Neuron (in vitro differentiated cells): ENCODE results near the gene WDR46.

Source experiments
- H2AFZ ChIP-seq: one replicate; pipeline ENCODE4 v1.6.1; 2013; ENCODE audit warnings: low read depth, mild to moderate bottlenecking, inconsistent platforms, low read length, moderate library complexity
- H3K27me3 ChIP-seq: one replicate; pipeline ENCODE4 v1.6.1; 2013; ENCODE audit warnings: low read length; ENCODE audit not compliant: insufficient read depth
- H3K36me3 ChIP-seq: one replicate; pipeline ENCODE4 v1.6.1; 2013; ENCODE audit warnings: low read length; ENCODE audit not compliant: insufficient read depth
- H3K4me1 ChIP-seq: one replicate; pipeline ENCODE4 v1.6.1; 2013; ENCODE audit warnings: low read length; ENCODE audit not compliant: insufficient read depth
- H3K4me3 ChIP-seq: 2 replicates; pipeline ENCODE4 v1.5.1; 2013; ENCODE audit warnings: mild to moderate bottlenecking, low read length, moderate library complexity
- H3K9me3 ChIP-seq: one replicate; pipeline ENCODE4 v1.6.1; 2013; ENCODE audit warnings: low read length

WDR46 gene

DNA sequence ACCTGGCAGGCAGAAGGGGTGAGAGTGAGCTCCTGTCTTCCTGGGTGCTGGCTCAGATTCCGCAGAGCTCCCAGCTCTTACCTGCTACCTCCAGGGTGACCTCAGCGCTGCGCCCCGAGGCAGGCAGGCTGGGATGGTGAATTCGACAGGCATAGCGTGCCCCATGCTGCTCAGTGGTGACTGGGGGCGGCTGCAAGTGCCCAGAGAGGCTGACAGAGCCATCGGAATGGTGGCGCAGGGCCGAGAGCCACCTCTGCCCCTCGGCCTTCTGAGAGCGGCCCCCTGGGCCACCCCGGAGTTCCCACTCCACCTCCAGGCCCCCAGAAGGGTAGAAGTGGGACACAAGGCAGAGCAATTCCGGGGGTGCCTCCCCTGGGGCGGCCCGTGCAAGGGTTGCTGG lies 15.2 kb upstream of the WDR46 start:
- peaks cover 5% of the 10 kb centered on the region for H3K36me3 ChIP-seq

DNA sequence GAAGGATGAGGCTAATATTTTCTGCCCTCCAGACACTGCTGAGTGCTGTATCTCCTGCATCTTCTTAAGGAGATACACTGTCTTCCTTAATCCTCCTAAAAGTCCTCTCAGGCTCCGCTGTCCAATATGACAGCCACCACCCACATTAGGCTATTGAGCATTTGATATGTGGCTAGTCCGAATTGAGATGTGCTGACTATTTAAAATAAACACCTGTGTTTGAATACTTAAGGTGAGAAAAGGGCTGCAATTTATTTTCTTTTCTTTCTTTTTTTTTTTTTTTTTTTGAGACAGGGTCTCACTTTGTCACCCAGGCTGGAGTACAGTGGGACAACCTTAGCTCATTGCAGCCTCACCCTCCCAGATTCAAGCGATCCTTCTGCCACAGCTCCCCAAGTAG lies 12.8 kb upstream of the WDR46 start:
- H3K4me3 ChIP-seq, result no peak overlapping the region
- H3K9me3 ChIP-seq, result no peaks in the 10 kb centered on the region
- peaks cover 10% of the 10 kb centered on the region for H3K4me1 ChIP-seq
- no peak overlapping the region for H2AFZ ChIP-seq
- peaks cover 5% of the 10 kb centered on the region for H3K36me3 ChIP-seq
- no peaks in the 10 kb centered on the region for H3K27me3 ChIP-seq

More for the DNA sequence above, 15.2 kb upstream of the WDR46 start:
- Histone ChIP-seq H2AFZ (no peak overlapping the region), H3K27me3 (no peaks in the 10 kb centered on the region), H3K4me3 (no peak overlapping the region), H3K4me1 (no peaks in the 10 kb centered on the region), H3K9me3 (no peaks in the 10 kb centered on the region)

DNA sequence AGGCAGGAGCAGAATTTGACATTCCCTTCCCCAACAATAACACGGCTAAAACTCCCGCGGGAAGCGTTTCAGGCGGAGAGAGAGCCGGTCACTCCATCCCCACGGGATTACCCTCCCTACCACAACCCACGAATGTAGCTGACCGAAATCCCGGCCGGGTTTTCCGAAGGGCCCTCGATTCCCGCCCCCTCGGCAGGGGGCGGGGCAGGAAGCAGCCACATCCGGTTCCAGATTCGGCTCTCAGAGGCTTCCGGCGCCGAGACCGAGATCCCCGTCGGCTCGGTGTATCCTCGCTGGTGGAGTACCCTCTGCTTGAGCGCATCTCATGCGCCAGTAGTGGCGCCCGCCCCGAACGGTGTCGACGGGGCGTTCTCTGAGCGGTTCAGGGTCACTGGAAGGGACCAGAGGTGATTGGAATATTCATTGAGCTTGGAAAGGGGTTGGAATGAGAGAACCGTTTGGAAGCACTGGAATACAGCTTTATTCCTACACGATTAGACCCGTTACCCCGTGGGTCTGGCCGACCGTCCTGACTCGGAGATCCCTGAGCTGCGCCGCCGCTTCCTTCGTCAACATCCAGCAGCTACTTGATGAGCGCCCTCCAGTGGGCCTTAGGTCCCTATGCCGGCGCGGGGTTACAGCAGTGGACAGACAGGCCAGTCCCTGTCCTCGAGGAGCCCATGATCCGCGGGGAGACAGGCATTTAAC lies 10.4 kb upstream of the WDR46 start:
- peaks cover 9% of the 10 kb centered on the region for H3K36me3 ChIP-seq
- peak overlapping the region; percentile 87 for H3K4me3 ChIP-seq
- peaks cover 10% of the 10 kb centered on the region for H3K4me1 ChIP-seq
- peak overlapping the region; percentile 62 for H2AFZ ChIP-seq
- no peaks in the 10 kb centered on the region for H3K27me3 ChIP-seq
- H3K9me3 ChIP-seq, result no peaks in the 10 kb centered on the region

DNA sequence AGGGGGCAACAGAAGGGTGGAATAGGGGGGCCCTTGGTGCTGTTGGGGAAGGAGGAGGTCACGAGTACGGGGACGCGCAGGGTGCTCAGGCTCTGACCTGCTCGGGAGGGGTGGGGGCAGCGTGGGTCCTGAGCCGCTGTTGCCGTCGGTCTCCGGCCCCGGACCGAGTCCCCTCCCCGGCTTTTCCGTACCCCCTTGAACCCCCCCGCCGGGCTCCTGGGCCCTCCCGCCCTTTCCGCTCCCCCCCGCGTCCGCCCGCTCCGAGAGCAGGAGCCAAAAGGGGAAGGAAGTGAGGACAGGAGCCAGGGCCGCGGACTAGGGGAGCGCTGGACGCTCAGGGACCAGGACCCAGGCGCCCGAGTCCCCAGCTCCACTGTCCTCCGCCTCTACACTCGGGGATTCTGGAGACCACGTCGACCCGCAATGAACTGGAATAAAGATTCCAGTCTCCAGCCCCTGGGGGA lies 9.8 kb upstream of the WDR46 start, which contains the start of gene RGL2:
TSS of gene RGL2 (minus strand) at position 170 of the 464 bp plus-strand sequence. CDS start 332 bp downstream, outside the sequence.
- H3K4me1 ChIP-seq, result peaks cover 10% of the 10 kb centered on the region
- H3K4me3 ChIP-seq, result peak within 1 kb of the TSS; percentile 87
- no peaks in the 10 kb centered on the region for H3K27me3 ChIP-seq
- H3K36me3 ChIP-seq, result peaks cover 6% of the 10 kb centered on the region
- no peaks in the 10 kb centered on the region for H3K9me3 ChIP-seq
- H2AFZ ChIP-seq, result peak within 1 kb of the TSS; percentile 76

DNA sequence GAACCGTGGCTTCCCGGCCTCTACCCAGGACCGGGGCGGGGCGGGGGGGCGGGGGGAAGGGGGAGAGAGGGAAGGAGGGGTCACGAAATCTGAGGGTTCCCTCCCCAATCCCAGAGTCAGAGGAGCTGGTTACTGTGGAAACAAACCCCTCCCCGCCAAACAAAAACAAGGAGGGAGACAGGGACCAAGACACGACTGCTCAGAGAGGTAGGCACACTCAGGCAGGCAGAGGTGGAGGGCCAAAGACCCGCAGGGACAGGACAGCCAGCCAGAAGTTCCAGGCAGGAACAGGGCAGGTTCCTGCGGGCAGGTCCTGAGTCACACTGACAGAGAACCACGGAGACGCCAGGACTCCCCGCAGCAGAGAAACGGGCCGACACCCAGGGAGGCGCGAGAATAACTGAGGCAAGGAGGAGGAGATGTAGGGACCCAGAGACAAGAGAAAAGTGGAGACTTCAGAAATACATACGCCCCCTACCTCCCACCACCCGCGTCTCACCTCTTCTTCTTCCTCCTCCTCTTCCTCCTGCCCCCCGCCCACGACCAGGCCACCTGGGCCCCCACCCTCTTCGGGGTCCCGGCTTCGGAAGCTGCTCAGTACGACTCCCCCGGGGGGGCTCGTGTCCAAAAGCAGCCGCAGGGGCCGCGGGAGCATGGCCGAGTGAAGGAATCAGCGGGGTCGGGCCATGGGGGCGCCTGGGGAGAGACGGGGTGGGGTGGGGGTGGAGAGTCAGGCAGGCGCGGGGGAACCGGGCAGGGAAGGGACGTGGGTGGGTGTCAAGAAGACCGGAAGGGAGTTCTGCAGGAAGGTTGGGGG lies 9.1 kb upstream of the WDR46 start:
- Histone ChIP-seq H3K4me3 (peak overlapping the region; percentile 87), H3K9me3 (no peaks in the 10 kb centered on the region), H2AFZ (peak overlapping the region; percentile 76), H3K27me3 (no peaks in the 10 kb centered on the region), H3K4me1 (peaks cover 10% of the 10 kb centered on the region), H3K36me3 (peaks cover 8% of the 10 kb centered on the region)

- H3K36me3 ChIP-seq, result peaks cover 13% of the 10 kb centered on the region
Observed at GRCh38 chr6:33297406-33297955, 8.4 kb upstream of the WDR46 start.

GRCh38 chr6:33296797-33297405 lies 7.9 kb upstream of the WDR46 start:
- Histone ChIP-seq H3K4me1 (peaks cover 10% of the 10 kb centered on the region), H3K9me3 (no peaks in the 10 kb centered on the region), H3K27me3 (no peaks in the 10 kb centered on the region), H3K36me3 (peaks cover 18% of the 10 kb centered on the region), H3K4me3 (no peak overlapping the region), H2AFZ (no peak overlapping the region)

More at GRCh38 chr6:33297406-33297955, 8.4 kb upstream of the WDR46 start:
- Histone ChIP-seq H3K4me3 (peak overlapping the region; percentile 30), H3K27me3 (no peaks in the 10 kb centered on the region), H3K4me1 (peaks cover 10% of the 10 kb centered on the region), H3K9me3 (no peaks in the 10 kb centered on the region), H2AFZ (no peak overlapping the region)

GRCh38 chr6:33295621-33296369 lies 6.8 kb upstream of the WDR46 start:
- Histone ChIP-seq H3K4me3 (no peak overlapping the region), H3K4me1 (peaks cover 12% of the 10 kb centered on the region), H3K27me3 (no peaks in the 10 kb centered on the region), H3K9me3 (no peaks in the 10 kb centered on the region), H2AFZ (no peak overlapping the region), H3K36me3 (peaks cover 25% of the 10 kb centered on the region)

GRCh38 chr6:33294086-33294823 lies 5.2 kb upstream of the WDR46 start:
- Histone ChIP-seq H2AFZ (no peak overlapping the region), H3K9me3 (no peaks in the 10 kb centered on the region), H3K27me3 (no peaks in the 10 kb centered on the region), H3K36me3 (peaks cover 25% of the 10 kb centered on the region), H3K4me3 (no peak overlapping the region), H3K4me1 (peaks cover 23% of the 10 kb centered on the region)

DNA sequence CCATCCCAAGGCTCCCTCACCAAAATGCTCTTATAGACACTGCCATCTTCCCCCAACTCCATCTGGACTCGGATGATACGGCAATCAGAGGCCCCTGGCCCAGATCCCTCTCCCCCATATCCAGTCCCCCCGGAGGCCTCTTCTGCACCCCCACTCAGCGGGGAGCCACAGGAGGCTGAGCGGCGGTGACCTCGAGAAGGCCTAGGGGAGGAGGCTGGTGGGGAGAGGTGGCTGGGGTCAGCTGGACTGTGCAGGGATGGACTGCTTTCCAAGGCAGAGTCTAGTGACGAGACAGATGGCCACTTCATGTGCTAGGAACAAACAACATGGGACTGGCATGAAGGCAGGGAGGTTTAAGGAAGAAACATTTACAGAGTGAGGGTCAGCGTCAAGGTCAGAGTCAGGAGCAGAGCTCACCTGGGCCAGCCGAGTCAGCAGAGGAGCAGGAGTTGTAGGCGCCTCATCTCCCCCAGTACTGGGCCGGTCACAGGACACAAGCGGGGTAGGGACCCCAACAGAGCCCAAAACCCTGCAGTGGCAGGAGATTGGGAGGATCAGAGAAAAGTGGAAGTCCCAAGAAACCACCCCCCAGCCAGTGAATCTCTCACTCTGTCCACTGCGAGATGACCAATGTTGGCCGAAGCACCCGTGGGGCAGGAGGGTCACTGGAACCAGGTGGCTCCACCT lies 4.1 kb upstream of the WDR46 start:
- no peaks in the 10 kb centered on the region for H3K9me3 ChIP-seq
- no peak overlapping the region for H3K4me3 ChIP-seq
- no peak overlapping the region for H2AFZ ChIP-seq
- peaks cover 25% of the 10 kb centered on the region for H3K36me3 ChIP-seq
- peaks cover 25% of the 10 kb centered on the region for H3K4me1 ChIP-seq
- no peaks in the 10 kb centered on the region for H3K27me3 ChIP-seq

DNA sequence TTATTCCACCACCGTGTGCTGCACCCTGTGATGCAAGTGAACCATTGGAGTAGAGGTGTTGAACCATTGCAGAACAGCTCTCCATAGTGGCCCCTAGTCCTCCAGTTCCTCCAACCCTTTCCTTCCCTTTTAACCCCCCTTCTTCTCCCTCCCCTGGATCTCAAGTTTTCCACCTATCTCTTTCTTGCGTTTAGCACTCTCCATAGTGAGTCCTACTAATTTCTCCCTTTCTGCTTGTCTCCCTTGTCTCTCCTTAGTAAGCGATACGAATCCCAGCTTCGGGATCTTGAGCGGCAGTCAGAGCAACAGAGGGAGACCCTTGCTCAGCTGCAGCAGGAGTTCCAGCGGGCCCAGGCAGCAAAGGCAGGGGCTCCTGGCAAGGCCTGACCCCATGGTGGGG lies 1.4 kb upstream of the WDR46 start:
- H3K36me3 ChIP-seq, result peaks cover 36% of the 10 kb centered on the region
- H3K4me1 ChIP-seq, result peaks cover 20% of the 10 kb centered on the region
- H3K9me3 ChIP-seq, result no peaks in the 10 kb centered on the region
- H3K27me3 ChIP-seq, result no peaks in the 10 kb centered on the region
- no peak overlapping the region for H2AFZ ChIP-seq
- peak overlapping the region; percentile 96 for H3K4me3 ChIP-seq
